Measurements from ENCODE around the gene JPH2. TPM values are rescaled to one million over a fixed set of nuclear protein-coding genes. Genes with fewer than 3 reads are reported as not detected.

The JPH2 gene
- total RNA-seq, 1 experiment from 2014 or later, result 0.81 TPM

- ChIA-PET CTCF (interaction anchor here (3.1 kb wide), 1 partner anchor 77 kb away, joined by 27 read pairs; no protein-coding TSS in a partner anchor), POLR2A (no interaction called here)
- no peak for ATAC-seq
- no peak for DNase-seq (ENCODE audit: low spot score)
- Mint-ChIP-seq H3K27me3 (ENCODE audit: low read depth) (no peaks in the 10 kb centered on the region; the same call in 1 of the 2 replicates), H3K36me3 (peaks cover 14% of the 10 kb centered on the region; the same call in 1 of the 2 replicates), H3K4me1 (0 out of 2 replicates have a peak, but pooled peaks cover 5% of the 10 kb centered on the region), H3K4me3 (no peak overlapping the region), H3K27ac (no peak overlapping the region), H3K9me3 (peaks cover 17% of the 10 kb centered on the region)
- TF ChIP-seq MXD4 (CRISPR knock-in tag; IDR thresholded peaks at IDR 0.05; ENCODE audit: borderline replicate concordance) (no peak), NFATC4 (CRISPR knock-in tag; IDR thresholded peaks at IDR 0.05) (no peak), MAX (CRISPR knock-in tag; IDR thresholded peaks at IDR 0.05) (no peak), ZNF232 (CRISPR knock-in tag; IDR thresholded peaks at IDR 0.05) (no peak), TP53 (CRISPR knock-in tag; IDR thresholded peaks at IDR 0.05) (no peak)
- TF ChIP-seq, protein P1, sequence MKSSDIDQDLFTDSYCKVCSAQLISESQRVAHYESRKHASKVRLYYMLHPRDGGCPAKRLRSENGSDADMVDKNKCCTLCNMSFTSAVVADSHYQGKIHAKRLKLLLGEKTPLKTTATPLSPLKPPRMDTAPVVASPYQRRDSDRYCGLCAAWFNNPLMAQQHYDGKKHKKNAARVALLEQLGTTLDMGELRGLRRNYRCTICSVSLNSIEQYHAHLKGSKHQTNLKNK (CRISPR knock-in tag; IDR thresholded peaks at IDR 0.05), result no peak
- TF ChIP-seq, protein P2, sequence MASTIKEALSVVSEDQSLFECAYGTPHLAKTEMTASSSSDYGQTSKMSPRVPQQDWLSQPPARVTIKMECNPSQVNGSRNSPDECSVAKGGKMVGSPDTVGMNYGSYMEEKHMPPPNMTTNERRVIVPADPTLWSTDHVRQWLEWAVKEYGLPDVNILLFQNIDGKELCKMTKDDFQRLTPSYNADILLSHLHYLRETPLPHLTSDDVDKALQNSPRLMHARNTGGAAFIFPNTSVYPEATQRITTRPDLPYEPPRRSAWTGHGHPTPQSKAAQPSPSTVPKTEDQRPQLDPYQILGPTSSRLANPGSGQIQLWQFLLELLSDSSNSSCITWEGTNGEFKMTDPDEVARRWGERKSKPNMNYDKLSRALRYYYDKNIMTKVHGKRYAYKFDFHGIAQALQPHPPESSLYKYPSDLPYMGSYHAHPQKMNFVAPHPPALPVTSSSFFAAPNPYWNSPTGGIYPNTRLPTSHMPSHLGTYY (CRISPR knock-in tag; IDR thresholded peaks at IDR 0.05), result no peak
- TF ChIP-seq, protein P3, sequence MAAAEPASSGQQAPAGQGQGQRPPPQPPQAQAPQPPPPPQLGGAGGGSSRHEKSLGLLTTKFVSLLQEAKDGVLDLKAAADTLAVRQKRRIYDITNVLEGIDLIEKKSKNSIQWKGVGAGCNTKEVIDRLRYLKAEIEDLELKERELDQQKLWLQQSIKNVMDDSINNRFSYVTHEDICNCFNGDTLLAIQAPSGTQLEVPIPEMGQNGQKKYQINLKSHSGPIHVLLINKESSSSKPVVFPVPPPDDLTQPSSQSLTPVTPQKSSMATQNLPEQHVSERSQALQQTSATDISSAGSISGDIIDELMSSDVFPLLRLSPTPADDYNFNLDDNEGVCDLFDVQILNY (CRISPR knock-in tag; IDR thresholded peaks at IDR 0.05), result no peak
Measured at GRCh38 chr20:44112889-44113617, 73.9 kb downstream of the JPH2 start.

- Mint-ChIP-seq H3K27ac (no peak overlapping the region), H3K27me3 (ENCODE audit: low read depth) (peaks cover 1% of the 10 kb centered on the region; the same call in 1 of the 2 replicates), H3K9me3 (peaks cover 23% of the 10 kb centered on the region), H3K4me3 (no peak overlapping the region), H3K36me3 (peaks cover 18% of the 10 kb centered on the region), H3K4me1 (0 out of 2 replicates have a peak, but pooled peaks cover 5% of the 10 kb centered on the region)
- POLR2A ChIA-PET, result interaction anchor here (0.5 kb wide), 1 partner anchor 213 kb away, joined by 4 read pairs; no protein-coding TSS in a partner anchor
- CTCF ChIA-PET, result interaction anchor here (0.7 to 4.0 kb wide), 5 partner anchors 25 to 198 kb away, joined by 3 to 40 read pairs (median 3); partner anchors contain the start of gene JPH2
- DNase-seq (ENCODE audit: low spot score) (no peak), ATAC-seq (no peak)
- TF ChIP-seq ATF2 (CRISPR knock-in tag; IDR thresholded peaks at IDR 0.05; ENCODE audit: borderline replicate concordance, low read depth) (no peak), ZBTB21 (CRISPR knock-in tag; IDR thresholded peaks at IDR 0.05; ENCODE audit: borderline replicate concordance) (no peak), ESRRA (CRISPR knock-in tag; IDR thresholded peaks at IDR 0.05; ENCODE audit: borderline replicate concordance) (no peak)
Measured at GRCh38 chr20:44112456-44112855, 74.5 kb downstream of the JPH2 start.

DNA sequence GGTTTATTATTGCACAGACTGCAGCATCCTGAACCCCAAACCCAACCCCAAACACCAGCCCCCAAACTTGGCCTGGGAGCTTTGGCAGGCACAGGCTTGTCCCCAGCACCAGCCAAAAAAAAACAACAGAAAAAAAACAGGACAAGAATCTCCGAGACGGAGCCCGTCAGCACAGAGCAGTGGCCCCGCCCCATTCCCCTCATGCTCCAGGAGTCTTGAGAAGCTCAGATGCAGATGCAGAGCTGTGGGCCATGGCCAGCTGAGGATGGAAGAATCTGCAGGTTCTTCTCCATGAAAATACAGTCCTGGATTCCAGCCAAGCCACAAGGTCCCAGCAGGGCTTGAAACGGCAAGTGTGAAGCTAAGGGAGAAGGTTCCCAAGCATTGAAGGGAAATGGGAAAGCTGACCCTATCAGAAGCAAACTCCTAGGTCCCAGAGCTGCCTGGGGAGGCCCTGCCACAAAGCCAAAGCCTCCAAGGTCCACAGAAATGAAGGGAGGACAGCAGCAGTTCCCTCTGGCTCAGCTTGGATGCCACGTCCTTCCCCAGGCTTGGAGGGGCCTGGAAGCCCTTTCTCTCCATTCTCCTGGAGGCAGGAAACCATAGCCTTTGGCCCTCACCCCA, 75.2 kb downstream of the JPH2 start:
- no peak overlapping the region for H3K4me3 Mint-ChIP-seq
- POLR2A ChIA-PET, result interaction anchor here (0.5 to 0.6 kb wide), 2 partner anchors 158 to 212 kb away, joined by 4 to 14 read pairs; no protein-coding TSS in a partner anchor
- H3K27ac Mint-ChIP-seq, result no peak overlapping the region
- peaks cover 30% of the 10 kb centered on the region for H3K9me3 Mint-ChIP-seq
- H3K27me3 Mint-ChIP-seq (ENCODE audit: low read depth), result peaks cover 4% of the 10 kb centered on the region; the same call in 1 of the 2 replicates
- H3K36me3 Mint-ChIP-seq, result peaks cover 21% of the 10 kb centered on the region
- CTCF ChIA-PET, result interaction anchor here (0.7 to 4.0 kb wide), 6 partner anchors 8 to 198 kb away, joined by 3 to 40 read pairs (median 3); partner anchors contain the start of gene JPH2
- no peak for DNase-seq (ENCODE audit: low spot score)
- H3K4me1 Mint-ChIP-seq, result 0 out of 2 replicates have a peak, but pooled peaks cover 2% of the 10 kb centered on the region
- TF ChIP-seq ZNF232 (CRISPR knock-in tag; IDR thresholded peaks at IDR 0.05) (no peak), NFE2L1 (CRISPR knock-in tag; IDR thresholded peaks at IDR 0.05) (no peak), ZNF423 (CRISPR knock-in tag; IDR thresholded peaks at IDR 0.05) (no peak), USF1 (CRISPR knock-in tag; IDR thresholded peaks at IDR 0.05) (no peak), SMAD4 (CRISPR knock-in tag; IDR thresholded peaks at IDR 0.05) (no peak)
- ATAC-seq, result no peak

Data from WTC11 (cell line).